GM08714 (cell line): ENCODE measurements around the gene CCSAP.

Experiments used
- H3K4me3 ChIP-seq: fragments of 200-500 bp; sonication (Bioruptor generic); 2 replicates; pipeline ENCODE4 v1.5.1; 2014; ENCODE audit warnings: mild to moderate bottlenecking, low read length, inconsistent platforms
- ZNF274 ChIP-seq: IDR thresholded peaks from 2 replicates; pipeline ENCODE4 v1.6.1; 2012; ENCODE audit warnings: mild to moderate bottlenecking, low read depth, low read length

The CCSAP gene

GRCh38 chr1:229374485-229374884 is 31.6 kb upstream of the CCSAP start:
- no peak overlapping the region for H3K4me3 ChIP-seq
- TF ChIP-seq ZNF274, result no peak

- no peak for TF ChIP-seq ZNF274
- H3K4me3 ChIP-seq, result no peak overlapping the region
Observed at GRCh38 chr1:229373395-229373794, 30.5 kb upstream of the CCSAP start.

GRCh38 chr1:229372251-229372650 is 29.4 kb upstream of the CCSAP start:
- no peak overlapping the region for H3K4me3 ChIP-seq
- TF ChIP-seq ZNF274, result no peak

- no peak overlapping the region for H3K4me3 ChIP-seq
- no peak for TF ChIP-seq ZNF274
Observed at GRCh38 chr1:229371624-229372023, 28.8 kb upstream of the CCSAP start.

- TF ChIP-seq ZNF274, result no peak
- no peak overlapping the region; the same call in 1 of the 2 replicates for H3K4me3 ChIP-seq
Observed at GRCh38 chr1:229370601-229371021, 27.8 kb upstream of the CCSAP start.

GRCh38 chr1:229368347-229368746 is 25.5 kb upstream of the CCSAP start:
- TF ChIP-seq ZNF274, result no peak
- no peak overlapping the region; the same call in 1 of the 2 replicates for H3K4me3 ChIP-seq

GRCh38 chr1:229365569-229365968 is 22.7 kb upstream of the CCSAP start:
- TF ChIP-seq ZNF274, result no peak
- no peak overlapping the region for H3K4me3 ChIP-seq

GRCh38 chr1:229364207-229365065 is 21.6 kb upstream of the CCSAP start:
- TF ChIP-seq ZNF274, result no peak
- H3K4me3 ChIP-seq, result no peak overlapping the region

GRCh38 chr1:229363723-229364122 is 20.9 kb upstream of the CCSAP start:
- no peak for TF ChIP-seq ZNF274

GRCh38 chr1:229360420-229360819 is 17.6 kb upstream of the CCSAP start:
- H3K4me3 ChIP-seq, result no peak overlapping the region
- TF ChIP-seq ZNF274, result no peak

More at GRCh38 chr1:229363723-229364122, 20.9 kb upstream of the CCSAP start:
- no peak overlapping the region for H3K4me3 ChIP-seq

- no peak for TF ChIP-seq ZNF274
- no peak overlapping the region for H3K4me3 ChIP-seq
Observed at GRCh38 chr1:229355661-229356060, 12.8 kb upstream of the CCSAP start.

- H3K4me3 ChIP-seq, result no peak overlapping the region
- TF ChIP-seq ZNF274, result no peak
Observed at GRCh38 chr1:229354226-229354625, 11.4 kb upstream of the CCSAP start.

- no peak overlapping the region for H3K4me3 ChIP-seq
- no peak for TF ChIP-seq ZNF274
Observed at GRCh38 chr1:229352975-229353374, 10.1 kb upstream of the CCSAP start.

- no peak overlapping the region for H3K4me3 ChIP-seq
- no peak for TF ChIP-seq ZNF274
Observed at GRCh38 chr1:229349463-229350385, 6.9 kb upstream of the CCSAP start.
